ENCODE results near the gene BNC2. TPM values are rescaled to one million over a fixed set of nuclear protein-coding genes. Genes with fewer than 3 reads are reported as not detected.

Gene BNC2
- total RNA-seq, 1 experiment from 2014 or later, result 11.7 TPM

- no peak for DNase-seq
- no TSS peak for BruUV-seq (replicated peaks)
These were observed 197.3 kb downstream of the BNC2 start for GRCh38 chr9:16673171-16673570.

DNA sequence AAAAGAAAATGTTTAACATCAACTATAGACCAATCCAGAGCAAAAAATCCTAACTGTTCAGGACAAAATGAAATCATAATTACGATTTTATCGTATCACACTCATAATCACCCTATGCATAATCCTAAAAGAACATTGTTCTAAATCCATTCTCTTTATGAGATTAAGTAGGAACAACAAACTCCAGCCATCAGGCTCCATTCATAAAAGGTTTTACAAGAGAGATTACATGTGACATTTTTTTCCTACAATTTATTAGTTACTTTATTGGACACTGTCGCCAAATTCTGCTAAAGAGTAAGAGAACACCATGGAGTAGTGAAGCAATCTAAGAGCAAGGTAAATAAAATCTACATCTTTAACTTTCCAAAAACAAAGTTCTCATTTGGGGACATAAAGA, 198.0 kb downstream of the BNC2 start:
- Histone ChIP-seq H3K27ac (ENCODE audit: low read length) (peak overlapping the region; percentile 100), H3F3A (ENCODE audit: low read length, unreplicated experiment) (peaks cover 4% of the 10 kb centered on the region), H3K4me3 (ENCODE audit: low read length) (peak overlapping the region; percentile 51), H3K9ac (ENCODE audit: low read length) (peak overlapping the region; percentile 59), H3K9me3 (ENCODE audit: low read length) (no peaks in the 10 kb centered on the region), H3K4me2 (ENCODE audit: low read length) (peak overlapping the region; percentile 80), H2AFZ (ENCODE audit: low read length) (peak overlapping the region; percentile 40; the same call in 1 of the 2 replicates), H3K9me2 (replicated peaks; ENCODE audit: low read length) (no peaks in the 10 kb centered on the region), H3K36me3 (ENCODE audit: low read depth, low read length) (0 out of 2 replicates have a peak, but pooled peaks cover 6% of the 10 kb centered on the region), H4K20me1 (ENCODE audit: low read length) (no peaks in the 10 kb centered on the region), H3K4me1 (ENCODE audit: insufficient read depth, low read length) (peaks cover 55% of the 10 kb centered on the region), H3K79me2 (ENCODE audit: low read length) (peaks cover 57% of the 10 kb centered on the region), H3K27me3 (ENCODE audit: low read length) (no peaks in the 10 kb centered on the region)
- TF ChIP-seq EZH2 (IDR thresholded peaks at IDR 0.05; ENCODE audit: low read length, unreplicated experiment) (no peak), EZH2phosphoT487 (IDR thresholded peaks at IDR 0.05; ENCODE audit: borderline replicate concordance, low read length) (no peak)
- TF ChIP-seq, protein P1, sequence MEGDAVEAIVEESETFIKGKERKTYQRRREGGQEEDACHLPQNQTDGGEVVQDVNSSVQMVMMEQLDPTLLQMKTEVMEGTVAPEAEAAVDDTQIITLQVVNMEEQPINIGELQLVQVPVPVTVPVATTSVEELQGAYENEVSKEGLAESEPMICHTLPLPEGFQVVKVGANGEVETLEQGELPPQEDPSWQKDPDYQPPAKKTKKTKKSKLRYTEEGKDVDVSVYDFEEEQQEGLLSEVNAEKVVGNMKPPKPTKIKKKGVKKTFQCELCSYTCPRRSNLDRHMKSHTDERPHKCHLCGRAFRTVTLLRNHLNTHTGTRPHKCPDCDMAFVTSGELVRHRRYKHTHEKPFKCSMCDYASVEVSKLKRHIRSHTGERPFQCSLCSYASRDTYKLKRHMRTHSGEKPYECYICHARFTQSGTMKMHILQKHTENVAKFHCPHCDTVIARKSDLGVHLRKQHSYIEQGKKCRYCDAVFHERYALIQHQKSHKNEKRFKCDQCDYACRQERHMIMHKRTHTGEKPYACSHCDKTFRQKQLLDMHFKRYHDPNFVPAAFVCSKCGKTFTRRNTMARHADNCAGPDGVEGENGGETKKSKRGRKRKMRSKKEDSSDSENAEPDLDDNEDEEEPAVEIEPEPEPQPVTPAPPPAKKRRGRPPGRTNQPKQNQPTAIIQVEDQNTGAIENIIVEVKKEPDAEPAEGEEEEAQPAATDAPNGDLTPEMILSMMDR (conservative IDR thresholded peaks at IDR 0.05; ENCODE audit: low read depth, low read length), result no peak
- no TSS peak for BruUV-seq (replicated peaks)
- DNase-seq (no peak), ATAC-seq (no peak)
- CTCF ChIA-PET, result no interaction called here
- POLR2A ChIA-PET (ENCODE audit: unreplicated experiment), result no interaction called here
- intact Hi-C loops (cut with micrococcal nuclease), result loop anchor here (2.0 kb wide), 1 partner anchor 32 kb away; no protein-coding TSS in a partner anchor

More at GRCh38 chr9:16673171-16673570, 197.3 kb downstream of the BNC2 start:
- Histone ChIP-seq H3K79me2 (ENCODE audit: low read length) (peaks cover 52% of the 10 kb centered on the region), H3K36me3 (ENCODE audit: low read depth, low read length) (0 out of 2 replicates have a peak, but pooled peaks cover 5% of the 10 kb centered on the region), H3K9me3 (ENCODE audit: low read length) (no peaks in the 10 kb centered on the region), H3K27me3 (ENCODE audit: low read length) (no peaks in the 10 kb centered on the region), H2AFZ (ENCODE audit: low read length) (no peak overlapping the region), H3K4me1 (ENCODE audit: insufficient read depth, low read length) (peaks cover 55% of the 10 kb centered on the region), H3F3A (ENCODE audit: low read length, unreplicated experiment) (peaks cover 4% of the 10 kb centered on the region), H3K4me2 (ENCODE audit: low read length) (peak overlapping the region; percentile 80), H3K9ac (ENCODE audit: low read length) (peak overlapping the region; percentile 59; the same call in 1 of the 2 replicates), H3K9me2 (replicated peaks; ENCODE audit: low read length) (no peaks in the 10 kb centered on the region), H3K4me3 (ENCODE audit: low read length) (peak overlapping the region; percentile 51), H4K20me1 (ENCODE audit: low read length) (no peaks in the 10 kb centered on the region), H3K27ac (ENCODE audit: low read length) (peak overlapping the region; percentile 100)
- ChIA-PET CTCF (no interaction called here), POLR2A (ENCODE audit: unreplicated experiment) (no interaction called here)
- TF ChIP-seq EZH2phosphoT487 (IDR thresholded peaks at IDR 0.05; ENCODE audit: borderline replicate concordance, low read length) (no peak), EZH2 (IDR thresholded peaks at IDR 0.05; ENCODE audit: low read length, unreplicated experiment) (no peak)
- TF ChIP-seq, protein P1 (conservative IDR thresholded peaks at IDR 0.05; ENCODE audit: low read depth, low read length), result no peak
- intact Hi-C loops (cut with micrococcal nuclease), result loop anchor here (2.0 kb wide), 1 partner anchor 32 kb away; no protein-coding TSS in a partner anchor
- ATAC-seq, result no peak

- peaks cover 59% of the 10 kb centered on the region for H3K79me2 ChIP-seq (ENCODE audit: low read length)
- DNase-seq (peak; percentile 90), ATAC-seq (peak; percentile 89)
- TF ChIP-seq, protein P1 (conservative IDR thresholded peaks at IDR 0.05; ENCODE audit: low read depth, low read length), result no peak
- TF ChIP-seq EZH2 (IDR thresholded peaks at IDR 0.05; ENCODE audit: low read length, unreplicated experiment) (no peak), EZH2phosphoT487 (IDR thresholded peaks at IDR 0.05; ENCODE audit: borderline replicate concordance, low read length) (no peak)
- H3K4me3 ChIP-seq (ENCODE audit: low read length), result peak overlapping the region; percentile 35; the same call in 1 of the 2 replicates
- H3K9me3 ChIP-seq (ENCODE audit: low read length), result no peaks in the 10 kb centered on the region
- peak overlapping the region; percentile 80 for H3K4me2 ChIP-seq (ENCODE audit: low read length)
- BruUV-seq (replicated peaks), result no TSS peak
- no peaks in the 10 kb centered on the region for H3K27me3 ChIP-seq (ENCODE audit: low read length)
- intact Hi-C loops (cut with micrococcal nuclease), result loop anchor here (2.0 kb wide), 1 partner anchor 33 kb away; no protein-coding TSS in a partner anchor
- peaks cover 55% of the 10 kb centered on the region for H3K4me1 ChIP-seq (ENCODE audit: insufficient read depth, low read length)
- H2AFZ ChIP-seq (ENCODE audit: low read length), result no peak overlapping the region
- peak overlapping the region; percentile 59 for H3K9ac ChIP-seq (ENCODE audit: low read length)
- H3K36me3 ChIP-seq (ENCODE audit: low read depth, low read length), result 0 out of 2 replicates have a peak, but pooled peaks cover 6% of the 10 kb centered on the region
- POLR2A ChIA-PET (ENCODE audit: unreplicated experiment), result interaction anchor here (0.6 kb wide), 1 partner anchor 63 kb away, joined by 5 read pairs; no protein-coding TSS in a partner anchor
- no peaks in the 10 kb centered on the region for H3K9me2 ChIP-seq (replicated peaks; ENCODE audit: low read length)
- H3K27ac ChIP-seq (ENCODE audit: low read length), result peak overlapping the region; percentile 100
- CTCF ChIA-PET, result no interaction called here
- peaks cover 4% of the 10 kb centered on the region for H3F3A ChIP-seq (ENCODE audit: low read length, unreplicated experiment)
- H4K20me1 ChIP-seq (ENCODE audit: low read length), result no peaks in the 10 kb centered on the region
These were observed 198.8 kb downstream of the BNC2 start for GRCh38 chr9:16671591-16672137.
